ENCODE measurements around the gene GNAT2.

The GNAT2 gene

DNA sequence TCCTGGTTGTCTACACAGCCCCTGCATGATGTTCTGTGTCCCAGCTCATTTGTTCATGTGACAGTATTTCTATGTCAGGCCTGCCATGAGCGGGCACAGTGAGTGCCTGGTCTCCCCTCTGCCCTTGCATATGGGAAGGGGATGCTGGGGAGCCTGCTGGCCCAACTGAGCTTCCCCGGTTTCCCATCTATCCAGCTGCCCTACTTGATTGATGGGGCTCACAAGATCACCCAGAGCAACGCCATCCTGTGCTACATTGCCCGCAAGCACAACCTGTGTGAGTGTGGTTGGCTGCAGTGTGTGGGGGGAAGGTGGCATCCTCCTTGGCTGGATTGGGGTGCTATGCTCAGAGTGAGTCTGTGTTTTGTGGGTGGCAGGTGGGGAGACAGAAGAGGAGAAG, 38.0 kb upstream of the GNAT2 start:
- no peak overlapping the region for H3K4me2 ChIP-seq (ENCODE audit: low read length)
- H3K36me3 ChIP-seq (ENCODE audit: control insufficient read depth, low read length), result no peaks in the 10 kb centered on the region
- no peaks in the 10 kb centered on the region for H3K9me2 ChIP-seq (replicated peaks; ENCODE audit: control insufficient read depth, low read length)
- H3F3A ChIP-seq (ENCODE audit: control insufficient read depth, insufficient read depth), result no peaks in the 10 kb centered on the region
- H3K4me3 ChIP-seq (ENCODE audit: low read length), result no peak overlapping the region
- H3K9me3 ChIP-seq (ENCODE audit: control insufficient read depth, insufficient read depth, low read length), result no peaks in the 10 kb centered on the region
- peaks cover 16% of the 10 kb centered on the region for H3K4me1 ChIP-seq (ENCODE audit: control insufficient read depth, low read length)
- no peaks in the 10 kb centered on the region for H3K79me2 ChIP-seq (ENCODE audit: control insufficient read depth, low read length)
- TF ChIP-seq EZH2phosphoT487 (IDR thresholded peaks at IDR 0.05; ENCODE audit: borderline replicate concordance, low read length) (no peak), CTCF (IDR thresholded peaks at IDR 0.05; ENCODE audit: low read depth, low read length, poor library complexity, severe bottlenecking) (no peak)
- H3K27me3 ChIP-seq (ENCODE audit: control insufficient read depth, low read length), result peaks cover 15% of the 10 kb centered on the region
- H3K27ac ChIP-seq (ENCODE audit: low read depth, low read length), result no peak overlapping the region
- no peaks in the 10 kb centered on the region for H4K20me1 ChIP-seq (ENCODE audit: control insufficient read depth, insufficient read depth, low read depth, low read length)

- no peak within 1 kb of the TSS for H3K27ac ChIP-seq (ENCODE audit: low read depth, low read length)
These were observed 36.5 kb upstream of the GNAT2 start, which contains the start of gene GSTM4 for GRCh38 chr1:109655615-109656519. Gene GSTM4 (plus strand): TSS chr1:109656099. CDS start chr1:109656390, 291 bp downstream.

GRCh38 chr1:109654519-109654918, 35.1 kb upstream of the GNAT2 start:
- Histone ChIP-seq H3F3A (ENCODE audit: control insufficient read depth, insufficient read depth) (no peaks in the 10 kb centered on the region), H3K9me2 (replicated peaks; ENCODE audit: control insufficient read depth, low read length) (no peaks in the 10 kb centered on the region), H3K9me3 (ENCODE audit: control insufficient read depth, insufficient read depth, low read length) (no peaks in the 10 kb centered on the region), H3K27me3 (ENCODE audit: control insufficient read depth, low read length) (peaks cover 35% of the 10 kb centered on the region), H3K4me2 (ENCODE audit: low read length) (no peak overlapping the region), H3K79me2 (ENCODE audit: control insufficient read depth, low read length) (no peaks in the 10 kb centered on the region), H3K4me3 (ENCODE audit: low read length) (no peak overlapping the region), H3K27ac (ENCODE audit: low read depth, low read length) (no peak overlapping the region), H3K36me3 (ENCODE audit: control insufficient read depth, low read length) (no peaks in the 10 kb centered on the region), H4K20me1 (ENCODE audit: control insufficient read depth, insufficient read depth, low read depth, low read length) (no peaks in the 10 kb centered on the region), H3K4me1 (ENCODE audit: control insufficient read depth, low read length) (peaks cover 18% of the 10 kb centered on the region)
- TF ChIP-seq CTCF (IDR thresholded peaks at IDR 0.05; ENCODE audit: low read depth, low read length, poor library complexity, severe bottlenecking), result no peak
- no peak for TF ChIP-seq EZH2phosphoT487 (IDR thresholded peaks at IDR 0.05; ENCODE audit: borderline replicate concordance, low read length)

More at GRCh38 chr1:109655615-109656519, 36.5 kb upstream of the GNAT2 start, which contains the start of gene GSTM4:
- Histone ChIP-seq H3K27me3 (ENCODE audit: control insufficient read depth, low read length) (peaks cover 27% of the 10 kb centered on the region), H3K36me3 (ENCODE audit: control insufficient read depth, low read length) (no peaks in the 10 kb centered on the region), H4K20me1 (ENCODE audit: control insufficient read depth, insufficient read depth, low read depth, low read length) (no peaks in the 10 kb centered on the region), H3K4me2 (ENCODE audit: low read length) (peak within 1 kb of the TSS; percentile 77), H3K79me2 (ENCODE audit: control insufficient read depth, low read length) (no peaks in the 10 kb centered on the region), H3K9me2 (replicated peaks; ENCODE audit: control insufficient read depth, low read length) (no peaks in the 10 kb centered on the region), H3K4me3 (ENCODE audit: low read length) (peak within 1 kb of the TSS; percentile 77), H3K9me3 (ENCODE audit: control insufficient read depth, insufficient read depth, low read length) (no peaks in the 10 kb centered on the region), H3F3A (ENCODE audit: control insufficient read depth, insufficient read depth) (no peaks in the 10 kb centered on the region), H3K4me1 (ENCODE audit: control insufficient read depth, low read length) (peaks cover 16% of the 10 kb centered on the region)
- no peak for TF ChIP-seq EZH2phosphoT487 (IDR thresholded peaks at IDR 0.05; ENCODE audit: borderline replicate concordance, low read length)
- TF ChIP-seq CTCF (IDR thresholded peaks at IDR 0.05; ENCODE audit: low read depth, low read length, poor library complexity, severe bottlenecking), result peak; percentile 36
